Left renal pelvis (tissue), 4 donors: Measurements from ENCODE around the gene MRPS5. TPM values are rescaled to one million over a fixed set of nuclear protein-coding genes. Genes with fewer than 3 reads are reported as not detected.
"Not testable (repeated sequence)": the region's sequence is repeated elsewhere in the genome, so short reads cannot be mapped to it uniquely, and the experiment has no call there.

Experiments used
- DNase-seq, 4 donors: peaks; one replicate each; pipeline ENCODE4 v3.0.0-alpha.2; 2013; ENCODE audit warnings: low read depth in 4 of 4, low spot score in 3 of 4
- polyA plus RNA-seq, 4 donors: library from polyadenylated mRNA; unstranded; fragments of 120-200 nt; gene quantifications; one replicate each; pipeline ENCODE4 v1.2.1, GENCODE V29; 2013; ENCODE audit not compliant: insufficient read length in 4 of 4

The MRPS5 gene
- polyA plus RNA-seq, 4 donors: 46.3 to 91.0 (median 66.9) TPM

DNA sequence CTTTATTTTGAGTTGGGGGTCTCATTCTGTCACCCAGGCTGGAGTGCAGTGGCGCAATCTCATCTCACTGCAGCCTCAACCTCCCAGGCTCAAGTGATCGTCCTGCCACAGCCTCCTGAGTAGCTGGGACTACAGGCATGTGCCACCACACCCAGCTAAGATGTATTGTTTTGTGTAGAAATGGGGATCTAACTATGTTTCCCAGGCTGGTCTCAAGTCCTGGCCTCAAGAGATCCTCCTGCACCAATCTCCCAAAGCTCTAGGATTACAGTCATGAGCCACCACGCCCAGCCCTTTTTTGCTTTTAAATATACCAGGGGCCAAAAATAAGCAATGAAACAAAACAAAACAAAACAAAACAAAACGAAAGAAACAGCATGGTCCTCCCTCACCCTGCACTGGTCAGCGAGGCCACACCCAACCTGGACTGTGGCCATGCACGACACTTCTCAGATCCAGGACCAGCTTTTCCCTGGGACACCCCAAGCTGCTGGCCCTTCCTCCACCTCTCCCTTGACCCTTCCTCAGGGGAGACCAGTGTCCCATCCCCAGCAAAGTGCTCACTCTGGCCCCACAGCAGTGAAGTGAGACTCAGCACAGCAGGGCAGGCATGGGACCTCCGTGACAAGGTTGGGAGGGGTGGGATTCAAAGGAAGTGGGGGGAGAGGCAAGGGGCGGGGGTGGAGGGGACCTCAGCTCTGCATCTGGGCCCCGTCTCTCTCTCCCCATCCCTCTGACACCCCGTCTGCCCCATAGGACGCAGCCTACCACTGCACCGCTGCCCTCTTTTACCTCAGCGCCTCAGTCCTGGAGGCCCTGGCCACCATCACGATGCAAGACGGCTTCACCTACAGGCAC, 72.6 kb downstream of the MRPS5 start:
- no peak for DNase-seq

DNA sequence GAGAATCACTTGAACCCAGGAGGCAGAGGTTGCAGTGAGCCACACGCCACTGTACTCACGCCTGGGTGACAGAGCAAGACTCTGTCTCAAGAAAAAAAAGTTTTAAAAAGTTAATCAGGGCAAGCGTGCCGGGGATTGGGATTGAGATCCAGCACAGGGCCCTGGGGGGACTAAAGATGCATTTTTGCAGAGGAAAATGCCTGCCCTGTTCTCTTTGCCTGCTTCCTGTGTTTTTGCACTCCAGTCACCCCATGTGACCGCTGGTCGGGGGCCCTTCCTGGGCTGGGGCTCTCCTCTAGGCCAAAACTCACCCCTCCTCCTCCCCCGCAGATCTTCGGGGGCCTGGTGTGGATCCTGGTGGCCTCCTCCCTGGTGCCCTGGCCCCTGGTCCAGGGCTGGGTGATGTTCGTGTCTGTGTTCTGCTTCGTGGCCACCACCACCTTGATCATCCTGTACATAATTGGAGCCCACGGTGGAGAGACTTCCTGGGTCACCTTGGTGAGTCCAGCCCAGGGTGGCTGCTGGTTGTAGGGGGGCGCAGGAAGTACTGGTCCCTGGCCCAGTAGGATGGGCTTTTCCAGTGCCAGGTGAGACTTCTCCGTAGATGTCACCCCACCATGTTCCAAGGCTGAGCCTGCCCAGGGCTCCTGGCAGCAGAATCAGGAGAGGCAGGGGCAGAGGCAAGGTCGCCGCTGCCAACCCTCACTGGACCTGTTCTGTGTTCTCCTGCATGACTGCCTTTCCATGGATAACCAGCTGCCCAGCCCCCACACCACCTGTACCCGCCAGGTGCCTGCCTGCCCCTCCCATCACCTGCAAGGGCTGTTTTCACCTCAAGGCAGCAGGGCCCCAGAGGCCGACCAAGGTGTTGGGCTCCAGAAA, 73.7 kb downstream of the MRPS5 start:
- DNase-seq: no peak

DNA sequence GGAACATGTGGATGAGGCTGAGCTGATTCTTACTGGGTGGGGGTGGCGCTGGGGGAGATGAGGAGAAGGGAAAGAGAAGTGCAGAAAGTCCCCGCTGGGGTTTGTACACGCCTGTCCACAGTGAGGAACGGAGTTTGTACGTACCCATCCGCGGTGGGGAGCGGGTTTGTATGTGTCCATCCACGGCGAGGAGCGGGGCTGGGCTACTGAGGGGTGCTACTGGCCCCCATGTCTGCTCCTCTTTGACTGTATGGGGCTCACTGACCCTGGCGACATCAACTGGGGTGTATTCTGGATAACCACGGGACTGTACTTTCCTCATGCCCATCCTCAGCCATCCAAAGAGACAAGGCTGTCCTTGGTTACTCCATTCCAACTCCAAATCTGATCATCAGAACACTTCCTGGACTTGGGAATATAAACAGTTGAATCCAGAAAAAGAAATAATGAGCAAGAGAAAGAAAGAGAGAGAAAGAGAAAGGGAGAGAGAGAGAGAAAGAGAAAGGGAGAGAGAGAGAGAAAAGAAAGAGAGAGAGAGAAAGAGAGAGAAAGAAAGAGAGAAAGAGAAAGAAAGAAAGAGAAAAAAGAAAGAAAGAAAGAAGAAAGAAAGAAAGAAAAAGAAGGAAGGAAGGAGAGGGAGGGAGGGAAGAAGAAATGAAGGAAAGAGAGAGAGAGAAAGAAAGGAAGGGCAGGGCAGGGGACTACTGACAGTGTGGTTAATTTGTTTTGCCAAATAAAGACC, 75.1 kb downstream of the MRPS5 start:
- DNase-seq: no peak

DNA sequence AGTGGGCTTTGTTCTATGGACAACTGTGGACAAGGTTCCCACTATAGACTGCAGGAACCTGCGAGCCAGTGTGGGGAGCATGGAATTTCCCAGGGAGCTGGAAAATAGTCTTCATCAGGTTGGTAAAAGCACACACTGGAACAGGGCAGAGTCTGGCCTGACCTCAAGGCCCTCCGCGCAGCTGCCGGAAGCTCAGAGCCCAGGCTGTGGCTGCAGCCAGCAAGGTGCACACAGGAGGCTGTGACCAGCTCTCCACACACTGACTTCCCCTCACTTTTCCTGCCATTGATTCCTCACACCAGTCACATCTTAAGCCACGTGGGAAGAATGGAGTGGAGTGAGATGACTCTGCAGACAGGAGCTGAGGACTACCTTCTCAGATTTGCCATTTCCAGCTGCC, 77.0 kb downstream of the MRPS5 start:
- DNase-seq: no peak

DNA sequence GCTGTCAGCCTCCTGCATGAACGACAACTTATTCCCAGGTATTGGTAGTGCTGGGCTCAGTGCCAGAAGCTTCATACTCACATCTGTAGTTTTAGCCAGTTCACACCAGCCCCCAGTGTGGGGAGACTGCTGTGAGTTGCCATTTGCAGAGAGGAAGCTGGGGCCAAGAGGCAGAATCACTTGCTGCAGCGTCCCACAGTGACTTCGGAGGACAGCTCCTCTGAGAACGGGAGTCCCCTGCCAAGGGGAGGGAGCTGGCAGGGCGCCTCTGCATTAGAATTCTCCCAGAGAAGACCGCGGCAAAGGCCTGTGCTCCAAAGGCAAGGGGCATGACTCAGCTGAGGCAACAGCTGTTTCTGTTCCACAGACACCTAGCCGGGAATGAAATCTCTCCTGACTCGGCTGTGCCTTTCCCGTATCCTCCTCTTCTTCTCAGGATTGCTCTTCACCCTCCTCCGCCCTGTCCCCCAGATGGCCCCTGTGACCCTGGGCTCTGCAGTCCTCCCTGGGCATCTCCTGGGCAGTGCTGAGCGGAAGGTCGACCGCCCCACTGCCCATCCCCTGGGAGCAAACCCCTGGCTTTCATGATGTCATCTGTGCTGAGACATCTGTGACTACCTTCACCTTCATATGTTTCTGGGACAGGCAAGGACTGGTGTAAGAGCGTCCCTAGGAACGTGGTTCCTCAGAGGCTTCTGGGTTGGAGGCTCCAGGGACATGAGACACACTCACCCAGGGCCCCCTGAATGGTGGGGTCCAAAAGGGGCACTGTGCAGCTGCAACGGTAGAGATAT, 78.1 kb downstream of the MRPS5 start:
- DNase-seq: no peak

DNA sequence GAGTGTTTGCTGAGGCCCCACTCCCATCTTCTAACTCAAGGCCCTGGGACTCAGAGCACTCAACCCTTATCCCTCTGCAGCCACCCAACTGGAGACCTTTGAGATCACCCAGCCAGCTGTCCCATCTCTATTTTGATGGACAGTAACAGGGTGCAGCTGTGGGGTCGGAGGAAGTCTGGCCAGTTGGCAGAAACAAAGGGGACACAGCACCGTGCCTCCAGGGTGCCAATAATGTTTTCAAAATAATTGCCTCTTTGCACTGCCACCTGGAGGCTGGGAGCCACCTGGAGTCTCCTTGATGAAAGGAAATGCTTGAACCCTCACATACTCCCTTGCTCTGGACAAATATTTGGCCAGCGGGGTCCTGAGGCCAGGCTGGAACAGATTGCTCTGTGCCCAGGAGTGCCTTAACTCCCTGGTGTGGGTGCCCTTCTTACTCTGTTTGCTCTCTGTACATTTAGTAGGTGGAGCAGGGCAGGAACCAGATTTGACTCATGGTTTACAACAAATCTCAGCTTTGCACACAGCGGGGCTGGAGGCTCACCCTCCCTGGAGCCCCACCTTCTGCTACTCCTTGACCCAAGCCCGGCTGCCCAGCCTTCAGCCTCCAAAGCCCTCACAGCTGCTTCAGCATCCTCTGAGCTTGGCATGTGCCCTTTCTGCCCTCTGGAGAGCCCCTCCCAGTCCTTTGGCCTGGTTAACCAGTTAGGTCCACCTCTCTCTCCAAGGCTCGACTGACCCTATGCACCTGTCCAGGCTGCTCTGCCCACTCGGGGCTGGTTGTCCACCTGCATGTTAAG, 78.9 kb downstream of the MRPS5 start:
- DNase-seq: no peak

DNA sequence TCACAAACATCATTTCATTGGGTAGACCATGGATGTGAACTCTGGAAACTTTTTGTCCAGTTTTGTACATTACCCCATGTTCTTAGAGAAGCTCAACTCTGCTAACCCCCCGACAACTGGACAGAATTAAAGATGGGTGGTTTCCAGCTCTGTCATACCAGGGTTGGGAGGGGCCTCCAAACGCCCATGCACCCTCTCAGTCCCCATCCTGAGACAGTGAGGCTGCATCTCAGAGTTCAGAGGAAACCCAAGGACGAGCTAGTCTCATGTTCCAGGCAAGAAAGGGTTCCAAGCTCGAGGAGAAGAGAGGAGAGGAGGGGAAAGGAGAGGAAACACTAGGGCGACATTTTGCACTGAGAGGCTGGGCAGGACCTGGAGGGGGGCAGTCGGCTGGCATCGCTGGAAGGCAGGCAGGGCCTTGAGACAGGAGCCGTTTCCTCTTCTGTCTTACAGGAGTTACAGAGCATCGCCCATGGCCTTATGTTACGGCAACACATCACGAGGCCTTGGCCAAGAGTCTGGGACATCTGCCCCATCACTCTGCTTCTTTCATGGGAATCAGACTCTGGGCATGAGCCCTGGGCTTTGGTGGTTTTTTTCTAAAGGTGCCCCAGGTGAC, 79.7 kb downstream of the MRPS5 start:
- DNase-seq: no peak

DNA sequence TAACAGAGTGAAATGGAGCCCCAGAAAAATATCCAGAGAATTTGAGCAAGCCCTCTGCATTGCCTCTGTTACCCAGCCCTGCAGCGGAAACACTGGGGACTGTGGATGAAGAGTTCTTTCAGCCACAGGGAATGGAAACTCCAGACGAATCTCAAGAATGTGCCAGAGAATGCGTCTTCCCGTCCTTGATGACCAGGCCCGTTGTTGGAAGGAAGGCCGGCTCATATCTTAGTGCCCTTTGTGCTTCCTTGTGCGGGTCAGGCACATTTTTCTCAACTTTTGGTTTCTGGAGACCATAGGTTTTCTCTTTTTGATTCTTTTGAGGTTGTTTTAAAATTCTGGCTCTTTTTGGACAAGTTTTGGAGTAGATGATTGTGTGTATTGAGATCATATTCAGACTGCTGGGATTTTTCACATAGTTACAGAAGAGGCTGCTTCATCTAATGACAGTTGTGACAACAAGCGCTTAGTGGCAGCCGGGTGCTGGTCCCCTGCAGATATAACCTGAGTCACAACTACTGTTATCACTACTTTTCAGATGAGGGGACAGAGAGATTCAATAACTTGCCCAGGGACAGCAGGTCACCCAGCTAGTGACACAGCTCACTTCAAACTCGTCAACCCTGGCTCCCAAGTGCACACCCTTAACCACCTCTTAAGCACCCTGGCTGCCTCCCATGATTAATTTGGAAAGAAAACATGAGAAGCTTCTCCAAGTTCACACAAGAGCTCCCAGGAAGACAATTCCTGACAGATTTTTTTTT, 80.4 kb downstream of the MRPS5 start:
- DNase-seq: no peak

DNA sequence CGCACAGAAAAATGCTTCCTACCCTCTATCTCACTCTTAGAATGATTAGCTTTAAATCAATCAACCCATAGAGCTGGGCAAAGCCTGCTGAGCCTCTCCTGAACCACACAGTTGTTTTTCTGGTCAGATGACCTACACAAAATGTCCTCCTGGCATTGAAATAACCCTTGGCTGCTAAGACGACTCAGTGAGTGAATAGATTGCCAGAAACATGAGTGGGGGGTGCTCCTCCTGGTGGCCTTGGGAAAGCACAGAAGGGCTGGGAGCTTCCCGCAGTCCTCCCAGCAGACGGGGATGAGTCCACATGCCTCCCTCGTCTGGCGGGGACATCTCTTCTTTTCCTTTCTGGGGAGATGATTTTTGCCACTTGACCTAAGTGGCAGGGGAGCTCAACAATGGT, 81.2 kb downstream of the MRPS5 start:
- no peak for DNase-seq

DNA sequence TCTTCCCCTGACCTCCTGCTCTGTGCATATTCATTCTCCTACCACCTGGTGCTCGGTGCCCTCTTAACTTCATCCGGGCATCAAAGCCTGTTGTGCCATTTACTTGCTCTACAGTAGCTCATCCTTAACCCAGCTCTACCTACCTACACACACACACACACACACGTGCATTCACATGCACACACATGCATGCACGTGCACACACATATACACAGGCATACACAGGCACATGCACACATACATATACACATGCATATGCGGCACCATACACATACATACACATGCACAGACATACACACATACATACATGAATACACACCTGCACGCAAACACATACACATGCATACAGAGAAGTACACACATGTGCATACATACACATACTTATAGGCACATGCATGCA, 81.6 kb downstream of the MRPS5 start:
- DNase-seq: no peak

DNA sequence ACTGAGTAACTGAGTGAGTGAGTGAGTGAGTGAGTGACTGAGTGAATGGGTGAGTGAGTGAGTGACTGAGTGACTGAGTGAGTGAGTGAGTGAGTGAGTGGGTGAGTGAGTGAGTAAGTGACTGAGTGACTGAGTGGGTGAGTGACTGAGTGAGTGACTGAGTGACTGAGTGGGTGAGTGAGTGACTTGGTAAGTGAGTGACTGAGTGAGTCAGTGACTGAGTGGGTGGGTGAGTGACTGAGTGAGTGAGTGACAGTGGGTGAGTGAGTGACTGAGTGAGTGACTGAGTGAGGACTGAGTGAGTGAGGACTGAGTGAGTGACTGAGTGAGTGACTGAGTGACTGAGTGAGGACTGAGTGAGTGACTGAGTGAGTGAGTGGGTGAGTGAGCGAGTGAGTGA, 82.2 kb downstream of the MRPS5 start:
- no peak for DNase-seq

DNA sequence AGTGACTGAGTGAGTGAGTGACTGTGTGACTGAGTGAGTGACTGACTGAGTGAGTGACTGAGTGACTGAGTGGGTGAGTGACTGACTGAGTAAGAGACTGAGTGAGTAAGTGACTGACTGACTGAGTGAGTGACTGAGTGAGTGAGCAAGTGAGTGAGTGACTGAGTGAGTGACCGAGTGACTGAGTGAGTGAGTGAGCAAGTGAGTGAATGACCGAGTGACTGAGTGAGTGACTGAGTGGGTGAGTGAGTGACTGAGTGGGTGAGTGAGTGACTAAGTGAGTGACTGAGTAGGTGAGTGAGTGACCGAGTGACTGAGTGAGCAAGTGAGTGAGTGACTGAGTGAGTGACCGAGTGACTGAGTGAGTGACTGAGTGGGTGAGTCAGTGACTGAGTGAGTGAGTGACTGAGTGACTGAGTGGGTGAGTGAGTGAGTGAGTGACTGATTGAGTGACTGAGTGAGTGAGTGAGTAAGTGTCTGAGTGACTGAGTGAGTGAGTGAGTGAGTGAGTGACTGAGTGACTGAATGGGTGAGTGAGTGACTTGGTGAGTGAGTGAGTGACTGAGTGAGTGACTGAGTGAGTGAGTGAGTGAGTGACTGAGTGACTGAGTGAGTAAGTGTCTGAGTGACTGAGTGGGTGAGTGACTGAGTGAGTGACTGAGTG, 82.8 kb downstream of the MRPS5 start:
- DNase-seq: no peak

DNA sequence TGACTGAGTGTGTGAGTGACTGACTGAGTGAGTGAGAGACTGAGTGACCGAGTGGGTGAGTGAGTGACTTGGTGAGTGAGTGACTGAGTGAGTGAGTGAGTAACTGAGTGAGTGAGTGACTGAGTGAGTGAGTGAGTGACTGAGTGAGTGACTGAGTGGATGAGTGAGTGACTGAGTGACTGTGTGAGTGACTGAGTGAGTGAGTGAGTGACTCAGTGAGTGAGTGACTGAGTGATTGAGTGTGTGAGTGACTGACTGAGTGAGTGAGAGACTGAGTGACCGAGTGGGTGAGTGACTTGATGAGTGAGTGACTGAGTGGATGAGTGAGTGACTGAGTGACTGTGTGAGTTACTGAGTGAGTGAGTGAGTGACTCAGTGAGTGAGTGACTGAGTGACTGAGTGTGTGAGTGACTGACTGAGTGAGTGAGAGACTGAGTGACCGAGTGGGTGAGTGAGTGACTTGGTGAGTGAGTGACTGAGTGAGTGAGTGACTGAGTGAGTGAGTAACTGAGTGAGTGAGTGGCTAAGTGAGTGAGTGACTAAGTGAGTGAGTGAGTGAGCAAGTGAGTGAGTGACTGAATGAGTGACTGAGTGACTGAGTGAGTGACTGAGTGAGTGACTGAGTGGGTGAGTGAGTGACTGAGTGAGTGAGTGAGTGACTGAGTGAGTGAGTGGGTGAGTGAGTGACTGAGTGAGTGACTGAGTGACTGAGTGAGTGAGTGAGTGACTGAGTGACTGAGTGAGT, 83.6 kb downstream of the MRPS5 start:
- not testable (repeated sequence) for DNase-seq

DNA sequence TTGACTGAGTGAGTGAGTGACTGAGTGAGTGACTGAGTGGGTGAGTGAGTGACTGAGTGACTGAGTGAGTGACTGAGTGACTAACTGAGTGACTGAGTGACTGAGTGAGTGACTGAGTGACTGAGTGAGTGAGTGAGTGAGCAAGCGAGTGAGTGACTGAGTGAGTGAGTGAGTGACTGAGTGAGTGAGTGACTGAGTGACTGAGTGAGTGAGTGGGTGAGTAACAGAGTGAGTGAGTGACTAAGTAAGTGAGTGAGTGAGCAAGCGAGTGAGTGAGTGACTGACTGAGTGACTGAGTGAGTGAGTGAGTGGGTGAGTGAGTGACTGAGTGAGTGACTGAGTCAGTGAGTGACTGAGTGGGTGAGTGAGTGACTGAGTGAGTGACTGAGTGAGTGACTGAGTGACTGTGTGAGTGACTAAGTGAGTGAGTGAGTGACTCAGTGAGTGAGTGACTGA, 84.2 kb downstream of the MRPS5 start:
- DNase-seq: no peak

DNA sequence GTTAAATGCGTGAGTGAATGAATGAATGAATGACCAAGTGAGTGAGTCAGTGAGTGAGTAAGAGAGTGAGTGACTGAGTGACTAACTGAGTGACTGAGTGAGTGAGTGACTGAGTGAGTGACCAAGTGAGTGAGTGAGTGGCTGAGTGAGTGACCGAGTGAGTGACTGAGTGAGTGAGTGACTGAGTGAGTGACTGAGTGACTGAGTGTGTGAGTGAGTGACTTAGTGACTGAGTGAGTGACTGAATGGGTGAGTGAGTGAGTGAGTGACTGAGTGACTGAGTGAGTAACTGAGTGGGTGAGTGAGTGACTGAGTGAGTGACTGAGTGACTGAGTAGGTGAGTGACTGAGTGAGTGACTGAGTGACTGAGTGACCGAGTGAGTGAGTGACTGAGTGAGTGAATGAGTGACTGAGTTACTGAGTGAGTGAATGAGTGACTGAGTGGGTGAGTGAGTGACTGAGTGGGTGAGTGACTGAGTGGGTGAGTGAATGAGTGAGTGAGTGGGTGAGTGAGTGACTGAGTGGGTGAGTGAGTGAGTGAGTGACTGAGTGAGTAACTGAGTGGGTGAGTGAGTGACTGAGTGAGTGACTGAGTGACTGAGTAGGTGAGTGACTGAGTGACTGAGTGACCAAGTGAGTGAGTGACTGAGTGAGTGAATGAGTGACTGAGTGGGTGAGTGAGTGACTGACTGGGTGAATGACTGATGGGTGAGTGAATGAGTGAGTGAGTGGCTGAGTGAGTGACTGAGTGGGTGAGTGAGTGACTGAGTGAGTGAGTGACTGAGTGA, 84.8 kb downstream of the MRPS5 start:
- DNase-seq: no peak
